HG03558 (cell line): ENCODE data around the gene ENTPD8.

Source experiments
- ATAC-seq: cut with Tn5 transposase; IDR thresholded peaks from one replicate; pipeline ENCODE4 v1.9.1; 2021; ENCODE audit warnings: moderate number of reproducible peaks; ENCODE audit not compliant: unreplicated experiment; ENCODE audit errors: extremely low read depth

Gene ENTPD8

GRCh38 chr9:137385061-137385655, 56.0 kb downstream of the ENTPD8 start:
- no peak for ATAC-seq
